ENCODE results near the gene DNAJC5G.

DNAJC5G gene

GRCh38 chr2:27275211-27276150 lies at the start of gene DNAJC5G:
Gene DNAJC5G (plus strand): TSS chr2:27275433. CDS start chr2:27276729, 1,296 bp downstream.
- DNase-seq = no peak

GRCh38 chr2:27225526-27225925 lies 49.7 kb upstream of the DNAJC5G start:
- DNase-seq = no peak

- no peak for DNase-seq
Observed at GRCh38 chr2:27227501-27227900, 47.7 kb upstream of the DNAJC5G start.

GRCh38 chr2:27231921-27232320 lies 43.3 kb upstream of the DNAJC5G start:
- DNase-seq = no peak

- DNase-seq = no peak
Observed at GRCh38 chr2:27233341-27233740, 41.9 kb upstream of the DNAJC5G start.

GRCh38 chr2:27236136-27236535 lies 39.1 kb upstream of the DNAJC5G start:
- no peak for DNase-seq

- no peak for DNase-seq
Observed at GRCh38 chr2:27236626-27237025, 38.6 kb upstream of the DNAJC5G start.

- DNase-seq = no peak
Observed at GRCh38 chr2:27237341-27237945, 37.8 kb upstream of the DNAJC5G start.

GRCh38 chr2:27238976-27239375 lies 36.3 kb upstream of the DNAJC5G start:
- DNase-seq = no peak

- DNase-seq = no peak
Observed at GRCh38 chr2:27240406-27240805, 34.8 kb upstream of the DNAJC5G start.

- DNase-seq = no peak
Observed at GRCh38 chr2:27241761-27242613, 33.2 kb upstream of the DNAJC5G start.

- DNase-seq = no peak
Observed at GRCh38 chr2:27242614-27242951, 32.6 kb upstream of the DNAJC5G start.

GRCh38 chr2:27243391-27244130 lies 31.7 kb upstream of the DNAJC5G start:
- DNase-seq = no peak

- no peak for DNase-seq
Observed at GRCh38 chr2:27245116-27245515, 30.1 kb upstream of the DNAJC5G start.

GRCh38 chr2:27245626-27246025 lies 29.6 kb upstream of the DNAJC5G start:
- DNase-seq = no peak

GRCh38 chr2:27247893-27248292 lies 27.3 kb upstream of the DNAJC5G start:
- DNase-seq = no peak

GRCh38 chr2:27249159-27249890 lies 25.9 kb upstream of the DNAJC5G start:
- DNase-seq = no peak

- DNase-seq = peak; percentile 1
Observed at GRCh38 chr2:27249891-27250651, 25.2 kb upstream of the DNAJC5G start.

- no peak for DNase-seq
Observed at GRCh38 chr2:27250652-27251379, 24.4 kb upstream of the DNAJC5G start.

GRCh38 chr2:27251766-27252165 lies 23.5 kb upstream of the DNAJC5G start:
- no peak for DNase-seq
